ENCODE data around the gene PLPPR1. TPM values are rescaled to one million over a fixed set of nuclear protein-coding genes. Genes with fewer than 3 reads are reported as not detected.

PLPPR1 gene
- total and polyA plus RNA-seq, 2 of the 13 experiments (the other 11 are each of a cell fraction or from before 2014, with no cell fraction given): 16.0 to 84.7 TPM

GRCh38 chr9:101354765-101355708 is 326.5 kb downstream of the PLPPR1 start (continued):
- TF ChIP-seq ZNF792 (CRISPR knock-in tag; IDR thresholded peaks at IDR 0.05) (no peak), ZNF263 (CRISPR knock-in tag; IDR thresholded peaks at IDR 0.05) (no peak), FOSL1 (CRISPR knock-in tag; IDR thresholded peaks at IDR 0.05; ENCODE audit: borderline replicate concordance) (no peak), CBX1 (IDR thresholded peaks at IDR 0.05; ENCODE audit: low read depth) (no peak), CCDC6 (CRISPR knock-in tag; IDR thresholded peaks at IDR 0.05) (no peak), CC2D1A (CRISPR knock-in tag; IDR thresholded peaks at IDR 0.05) (no peak), EHMT2 (IDR thresholded peaks at IDR 0.05; ENCODE audit: borderline replicate concordance, low read depth, low read length) (peak; percentile 95), ZNF784 (CRISPR knock-in tag; IDR thresholded peaks at IDR 0.05; ENCODE audit: borderline replicate concordance) (no peak), MAFG (CRISPR knock-in tag; IDR thresholded peaks at IDR 0.05) (no peak), SRY (CRISPR knock-in tag; IDR thresholded peaks at IDR 0.05) (no peak), PRPF4 (IDR thresholded peaks at IDR 0.05; ENCODE audit: low read depth, low read length, poor library complexity, severe bottlenecking) (peak; percentile 7), HDAC6 (IDR thresholded peaks at IDR 0.05; ENCODE audit: low read depth, low read length) (no peak), ZNF83 (CRISPR knock-in tag; IDR thresholded peaks at IDR 0.05; ENCODE audit: borderline replicate concordance) (0 out of 2 replicates have a peak, but pooled peaks have one; percentile 34), ZNF605 (CRISPR knock-in tag; IDR thresholded peaks at IDR 0.05) (peak; percentile 80; the same call in 1 of the 2 replicates), ZNF589 (CRISPR knock-in tag; conservative IDR thresholded peaks at IDR 0.05) (no peak)
- TF ChIP-seq, protein P1, sequence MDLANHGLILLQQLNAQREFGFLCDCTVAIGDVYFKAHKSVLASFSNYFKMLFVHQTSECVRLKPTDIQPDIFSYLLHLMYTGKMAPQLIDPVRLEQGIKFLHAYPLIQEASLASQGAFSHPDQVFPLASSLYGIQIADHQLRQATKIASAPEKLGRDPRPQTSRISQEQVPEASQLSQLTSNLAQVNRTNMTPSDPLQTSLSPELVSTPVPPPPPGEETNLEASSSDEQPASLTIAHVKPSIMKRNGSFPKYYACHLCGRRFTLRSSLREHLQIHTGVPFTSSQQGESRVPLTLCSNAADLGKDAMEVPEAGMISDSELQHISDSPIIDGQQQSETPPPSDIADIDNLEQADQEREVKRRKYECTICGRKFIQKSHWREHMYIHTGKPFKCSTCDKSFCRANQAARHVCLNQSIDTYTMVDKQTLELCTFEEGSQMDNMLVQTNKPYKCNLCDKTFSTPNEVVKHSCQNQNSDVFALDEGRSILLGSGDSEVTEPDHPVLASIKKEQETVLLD (CRISPR knock-in tag; IDR thresholded peaks at IDR 0.05; ENCODE audit: low read depth): no peak
- TF ChIP-seq, protein P2, sequence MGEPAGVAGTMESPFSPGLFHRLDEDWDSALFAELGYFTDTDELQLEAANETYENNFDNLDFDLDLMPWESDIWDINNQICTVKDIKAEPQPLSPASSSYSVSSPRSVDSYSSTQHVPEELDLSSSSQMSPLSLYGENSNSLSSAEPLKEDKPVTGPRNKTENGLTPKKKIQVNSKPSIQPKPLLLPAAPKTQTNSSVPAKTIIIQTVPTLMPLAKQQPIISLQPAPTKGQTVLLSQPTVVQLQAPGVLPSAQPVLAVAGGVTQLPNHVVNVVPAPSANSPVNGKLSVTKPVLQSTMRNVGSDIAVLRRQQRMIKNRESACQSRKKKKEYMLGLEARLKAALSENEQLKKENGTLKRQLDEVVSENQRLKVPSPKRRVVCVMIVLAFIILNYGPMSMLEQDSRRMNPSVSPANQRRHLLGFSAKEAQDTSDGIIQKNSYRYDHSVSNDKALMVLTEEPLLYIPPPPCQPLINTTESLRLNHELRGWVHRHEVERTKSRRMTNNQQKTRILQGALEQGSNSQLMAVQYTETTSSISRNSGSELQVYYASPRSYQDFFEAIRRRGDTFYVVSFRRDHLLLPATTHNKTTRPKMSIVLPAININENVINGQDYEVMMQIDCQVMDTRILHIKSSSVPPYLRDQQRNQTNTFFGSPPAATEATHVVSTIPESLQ (CRISPR knock-in tag; conservative IDR thresholded peaks at IDR 0.05): no peak; the same call in 1 of the 2 replicates
